ENCODE data around the gene FAM177B.

DNA sequence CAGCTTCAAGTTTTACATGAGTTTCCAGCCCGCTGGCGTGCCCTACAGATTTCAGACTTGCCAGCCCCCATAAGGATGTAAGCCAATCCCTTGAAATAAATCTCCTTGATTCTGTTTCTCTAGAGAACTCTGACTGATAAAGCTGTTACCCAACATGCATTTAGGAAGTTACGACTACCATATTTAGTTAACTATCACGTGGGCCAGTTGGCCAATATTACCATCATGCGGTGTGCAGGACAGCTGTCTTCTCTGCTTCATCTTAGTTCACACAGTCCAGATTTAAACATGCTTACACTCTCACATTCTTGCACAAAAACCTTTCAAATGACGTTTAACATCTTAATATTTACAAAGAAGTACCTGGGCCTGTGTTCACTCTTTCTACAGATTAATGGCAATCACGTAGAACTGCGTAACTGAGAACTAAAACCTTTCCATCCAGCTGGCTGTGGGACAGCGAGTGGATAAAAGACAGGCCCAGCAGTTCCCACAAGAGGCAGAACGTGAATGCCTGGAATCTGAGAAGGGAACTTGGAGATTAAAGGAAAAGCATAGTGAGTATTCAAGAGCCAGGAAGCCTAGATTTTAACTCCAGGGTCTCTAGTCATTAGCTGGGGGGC lies 20.8 kb downstream of the FAM177B start:
- TF ChIP-seq, protein P1, sequence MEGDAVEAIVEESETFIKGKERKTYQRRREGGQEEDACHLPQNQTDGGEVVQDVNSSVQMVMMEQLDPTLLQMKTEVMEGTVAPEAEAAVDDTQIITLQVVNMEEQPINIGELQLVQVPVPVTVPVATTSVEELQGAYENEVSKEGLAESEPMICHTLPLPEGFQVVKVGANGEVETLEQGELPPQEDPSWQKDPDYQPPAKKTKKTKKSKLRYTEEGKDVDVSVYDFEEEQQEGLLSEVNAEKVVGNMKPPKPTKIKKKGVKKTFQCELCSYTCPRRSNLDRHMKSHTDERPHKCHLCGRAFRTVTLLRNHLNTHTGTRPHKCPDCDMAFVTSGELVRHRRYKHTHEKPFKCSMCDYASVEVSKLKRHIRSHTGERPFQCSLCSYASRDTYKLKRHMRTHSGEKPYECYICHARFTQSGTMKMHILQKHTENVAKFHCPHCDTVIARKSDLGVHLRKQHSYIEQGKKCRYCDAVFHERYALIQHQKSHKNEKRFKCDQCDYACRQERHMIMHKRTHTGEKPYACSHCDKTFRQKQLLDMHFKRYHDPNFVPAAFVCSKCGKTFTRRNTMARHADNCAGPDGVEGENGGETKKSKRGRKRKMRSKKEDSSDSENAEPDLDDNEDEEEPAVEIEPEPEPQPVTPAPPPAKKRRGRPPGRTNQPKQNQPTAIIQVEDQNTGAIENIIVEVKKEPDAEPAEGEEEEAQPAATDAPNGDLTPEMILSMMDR (IDR thresholded peaks at IDR 0.05), result no peak
- TF ChIP-seq POLR2A (IDR thresholded peaks at IDR 0.05), result no peak
